ENCODE data around the gene ZNF93. TPM values are rescaled to one million over a fixed set of nuclear protein-coding genes. Genes with fewer than 3 reads are reported as not detected.
"Not testable (repeated sequence)": the region's sequence is repeated elsewhere in the genome, so short reads cannot be mapped to it uniquely, and the experiment has no call there.

ZNF93 gene
- total RNA-seq, 2 experiments from 2014 or later = 16.5 to 17.5 TPM

- H3K9me2 ChIP-seq (ENCODE audit: insufficient read depth, low read length); H4K20me1 ChIP-seq (ENCODE audit: insufficient read depth, low read length); H3K79me2 ChIP-seq (ENCODE audit: insufficient read depth, low read depth, low read length); BruUV-seq (replicated peaks); H3K9me3 ChIP-seq (ENCODE audit: low read length); POLR2A ChIA-PET; H3K4me3 ChIP-seq (ENCODE audit: low read depth, low read length, poor library complexity, severe bottlenecking); H3K4me1 ChIP-seq (ENCODE audit: insufficient read depth, low read length, poor library complexity, severe bottlenecking); CTCF ChIA-PET (ENCODE audit: unreplicated experiment); H3K27ac ChIP-seq (ENCODE audit: low read depth, low read length, poor library complexity, severe bottlenecking); H3K36me3 ChIP-seq (ENCODE audit: insufficient read depth, low read length): not testable (repeated sequence)
- peak; percentile 69 for DNase-seq (ENCODE audit: low spot score)
- intact Hi-C loops (cut with micrococcal nuclease; ENCODE audit: unreplicated experiment) = loop anchor here (1.0 to 10.0 kb wide), 2 partner anchors 184 to 427 kb away; no protein-coding TSS in a partner anchor
- Histone ChIP-seq H2AFZ (ENCODE audit: low read length) (peak overlapping the region; percentile 61; the same call in 1 of the 2 replicates), H3K4me2 (ENCODE audit: low read length) (peak overlapping the region; percentile 26; the same call in 1 of the 2 replicates)
- TF ChIP-seq, protein P1, sequence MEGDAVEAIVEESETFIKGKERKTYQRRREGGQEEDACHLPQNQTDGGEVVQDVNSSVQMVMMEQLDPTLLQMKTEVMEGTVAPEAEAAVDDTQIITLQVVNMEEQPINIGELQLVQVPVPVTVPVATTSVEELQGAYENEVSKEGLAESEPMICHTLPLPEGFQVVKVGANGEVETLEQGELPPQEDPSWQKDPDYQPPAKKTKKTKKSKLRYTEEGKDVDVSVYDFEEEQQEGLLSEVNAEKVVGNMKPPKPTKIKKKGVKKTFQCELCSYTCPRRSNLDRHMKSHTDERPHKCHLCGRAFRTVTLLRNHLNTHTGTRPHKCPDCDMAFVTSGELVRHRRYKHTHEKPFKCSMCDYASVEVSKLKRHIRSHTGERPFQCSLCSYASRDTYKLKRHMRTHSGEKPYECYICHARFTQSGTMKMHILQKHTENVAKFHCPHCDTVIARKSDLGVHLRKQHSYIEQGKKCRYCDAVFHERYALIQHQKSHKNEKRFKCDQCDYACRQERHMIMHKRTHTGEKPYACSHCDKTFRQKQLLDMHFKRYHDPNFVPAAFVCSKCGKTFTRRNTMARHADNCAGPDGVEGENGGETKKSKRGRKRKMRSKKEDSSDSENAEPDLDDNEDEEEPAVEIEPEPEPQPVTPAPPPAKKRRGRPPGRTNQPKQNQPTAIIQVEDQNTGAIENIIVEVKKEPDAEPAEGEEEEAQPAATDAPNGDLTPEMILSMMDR (conservative IDR thresholded peaks at IDR 0.05; ENCODE audit: low read length) = peak; percentile 73
Observed at GRCh38 chr19:19959151-19959799, 58.5 kb downstream of the ZNF93 start.

DNA sequence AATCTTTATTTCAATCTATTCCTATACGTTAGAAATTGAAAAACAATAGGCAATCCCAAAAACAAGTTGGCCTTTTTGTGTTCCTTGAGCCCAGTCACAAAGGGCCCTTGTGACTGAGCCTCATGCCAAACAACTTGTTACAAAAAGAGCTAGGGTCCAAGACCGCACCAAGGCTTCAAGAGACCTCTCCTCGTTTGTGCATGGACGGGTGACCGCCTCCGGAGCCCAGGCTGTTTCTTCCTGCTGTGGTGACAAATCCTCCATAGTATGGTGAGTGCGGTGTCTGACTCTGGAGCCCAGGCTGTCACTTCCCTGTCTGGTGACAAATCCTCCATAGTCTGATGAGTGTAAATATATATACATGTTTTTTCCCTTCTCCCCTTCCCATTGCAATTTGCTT, 63.7 kb downstream of the ZNF93 start:
- BruUV-seq (replicated peaks) = no TSS peak
- no peak for DNase-seq (ENCODE audit: low spot score)
- H3K9me2 ChIP-seq (ENCODE audit: insufficient read depth, low read length) = no peaks in the 10 kb centered on the region
- H3K4me3 ChIP-seq (ENCODE audit: low read depth, low read length, poor library complexity, severe bottlenecking) = no peak overlapping the region
- no peak overlapping the region for H3K27ac ChIP-seq (ENCODE audit: low read depth, low read length, poor library complexity, severe bottlenecking)
- no peaks in the 10 kb centered on the region for H4K20me1 ChIP-seq (ENCODE audit: insufficient read depth, low read length)
- H3K79me2 ChIP-seq (ENCODE audit: insufficient read depth, low read depth, low read length) = no peaks in the 10 kb centered on the region
- H3K4me2 ChIP-seq (ENCODE audit: low read length) = no peak overlapping the region
- intact Hi-C loops (cut with micrococcal nuclease; ENCODE audit: unreplicated experiment) = no loop called here
- no peaks in the 10 kb centered on the region for H3K36me3 ChIP-seq (ENCODE audit: insufficient read depth, low read length)
- ChIA-PET POLR2A (no interaction called here), CTCF (ENCODE audit: unreplicated experiment) (no interaction called here)
- H3K9me3 ChIP-seq (ENCODE audit: low read length) = peaks cover 15% of the 10 kb centered on the region; the same call in 1 of the 2 replicates
- H2AFZ ChIP-seq (ENCODE audit: low read length) = no peak overlapping the region
- TF ChIP-seq EZH2phosphoT487 (IDR thresholded peaks at IDR 0.05; ENCODE audit: borderline replicate concordance, low read depth, low read length) = no peak
- TF ChIP-seq, protein P1 (conservative IDR thresholded peaks at IDR 0.05; ENCODE audit: low read length) = no peak
- no peaks in the 10 kb centered on the region for H3K4me1 ChIP-seq (ENCODE audit: insufficient read depth, low read length, poor library complexity, severe bottlenecking)

DNA sequence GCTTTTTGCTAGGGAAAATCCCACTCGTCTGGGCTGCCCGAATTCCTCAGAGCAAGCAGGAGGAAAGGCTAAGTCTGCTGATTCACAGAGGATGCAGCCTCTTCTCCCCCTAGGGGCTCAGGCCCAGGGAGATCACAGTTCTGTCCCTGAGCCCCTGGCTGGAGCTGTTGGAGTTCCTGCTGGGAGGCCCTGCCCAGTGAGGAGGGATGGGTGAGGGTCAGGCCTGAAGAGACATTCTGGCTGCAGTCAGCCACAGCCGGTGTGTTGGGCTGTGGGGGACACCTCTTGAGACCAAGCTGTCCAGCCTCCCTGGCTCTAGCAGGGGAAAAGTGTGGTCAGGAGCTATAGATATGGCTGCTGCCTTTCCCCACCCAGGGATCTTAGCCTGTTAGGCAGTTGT, 65.4 kb downstream of the ZNF93 start:
- POLR2A ChIA-PET; H3K27ac ChIP-seq (ENCODE audit: low read depth, low read length, poor library complexity, severe bottlenecking); H3K36me3 ChIP-seq (ENCODE audit: insufficient read depth, low read length); H3K4me2 ChIP-seq (ENCODE audit: low read length); H3K4me3 ChIP-seq (ENCODE audit: low read depth, low read length, poor library complexity, severe bottlenecking); BruUV-seq (replicated peaks); CTCF ChIA-PET (ENCODE audit: unreplicated experiment); H3K79me2 ChIP-seq (ENCODE audit: insufficient read depth, low read depth, low read length); H2AFZ ChIP-seq (ENCODE audit: low read length); intact Hi-C loops (cut with micrococcal nuclease; ENCODE audit: unreplicated experiment); H3K4me1 ChIP-seq (ENCODE audit: insufficient read depth, low read length, poor library complexity, severe bottlenecking); DNase-seq (ENCODE audit: low spot score); H3K9me2 ChIP-seq (ENCODE audit: insufficient read depth, low read length); H4K20me1 ChIP-seq (ENCODE audit: insufficient read depth, low read length): not testable (repeated sequence)
- peaks cover 15% of the 10 kb centered on the region; the same call in 1 of the 2 replicates for H3K9me3 ChIP-seq (ENCODE audit: low read length)

Measured in OCI-LY7 (cell line).